ENCODE measurements around the gene CAMSAP2.

DNA sequence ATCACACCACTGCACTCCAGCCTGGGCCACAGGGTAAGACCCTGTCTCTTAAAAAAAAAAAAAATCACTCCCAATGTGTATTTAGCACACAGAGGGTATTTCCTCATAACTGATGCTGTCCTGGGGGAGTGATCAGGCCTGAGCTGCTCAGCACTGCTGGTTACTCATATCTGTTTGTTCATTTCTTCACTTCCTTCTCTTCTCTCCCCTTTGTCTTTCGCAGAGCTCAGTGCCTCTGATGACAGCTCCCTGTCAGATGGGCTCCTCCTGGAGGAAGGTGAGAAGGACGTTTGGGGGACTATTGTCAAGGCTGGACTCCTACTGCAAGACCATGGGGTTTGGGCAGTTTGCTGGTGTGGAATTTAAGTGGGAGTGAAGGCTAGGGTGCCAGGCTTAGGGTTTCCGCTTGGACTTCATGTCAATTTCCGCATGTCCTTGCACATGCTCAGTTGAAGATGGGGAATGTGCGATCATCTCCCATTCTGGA lies 169.0 kb downstream of the CAMSAP2 start:
- TF ChIP-seq, protein P1, sequence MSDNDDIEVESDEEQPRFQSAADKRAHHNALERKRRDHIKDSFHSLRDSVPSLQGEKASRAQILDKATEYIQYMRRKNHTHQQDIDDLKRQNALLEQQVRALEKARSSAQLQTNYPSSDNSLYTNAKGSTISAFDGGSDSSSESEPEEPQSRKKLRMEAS (CRISPR knock-in tag; IDR thresholded peaks at IDR 0.05), result no peak
- TF ChIP-seq, protein P2, sequence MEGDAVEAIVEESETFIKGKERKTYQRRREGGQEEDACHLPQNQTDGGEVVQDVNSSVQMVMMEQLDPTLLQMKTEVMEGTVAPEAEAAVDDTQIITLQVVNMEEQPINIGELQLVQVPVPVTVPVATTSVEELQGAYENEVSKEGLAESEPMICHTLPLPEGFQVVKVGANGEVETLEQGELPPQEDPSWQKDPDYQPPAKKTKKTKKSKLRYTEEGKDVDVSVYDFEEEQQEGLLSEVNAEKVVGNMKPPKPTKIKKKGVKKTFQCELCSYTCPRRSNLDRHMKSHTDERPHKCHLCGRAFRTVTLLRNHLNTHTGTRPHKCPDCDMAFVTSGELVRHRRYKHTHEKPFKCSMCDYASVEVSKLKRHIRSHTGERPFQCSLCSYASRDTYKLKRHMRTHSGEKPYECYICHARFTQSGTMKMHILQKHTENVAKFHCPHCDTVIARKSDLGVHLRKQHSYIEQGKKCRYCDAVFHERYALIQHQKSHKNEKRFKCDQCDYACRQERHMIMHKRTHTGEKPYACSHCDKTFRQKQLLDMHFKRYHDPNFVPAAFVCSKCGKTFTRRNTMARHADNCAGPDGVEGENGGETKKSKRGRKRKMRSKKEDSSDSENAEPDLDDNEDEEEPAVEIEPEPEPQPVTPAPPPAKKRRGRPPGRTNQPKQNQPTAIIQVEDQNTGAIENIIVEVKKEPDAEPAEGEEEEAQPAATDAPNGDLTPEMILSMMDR (IDR thresholded peaks at IDR 0.05), result no peak
- no peak for TF ChIP-seq ZNF219 (CRISPR knock-in tag; IDR thresholded peaks at IDR 0.05; ENCODE audit: borderline replicate concordance)
- TF ChIP-seq IRF2 (CRISPR knock-in tag; IDR thresholded peaks at IDR 0.05; ENCODE audit: borderline replicate concordance, low read depth), result no peak
- TF ChIP-seq ESRRA (CRISPR knock-in tag; IDR thresholded peaks at IDR 0.05; ENCODE audit: borderline replicate concordance), result no peak
- no peak for TF ChIP-seq ELF4 (CRISPR knock-in tag; IDR thresholded peaks at IDR 0.05; ENCODE audit: low read depth)
- no peak for TF ChIP-seq SP1 (CRISPR knock-in tag; conservative IDR thresholded peaks at IDR 0.05)
- no peak for TF ChIP-seq ZNF423 (CRISPR knock-in tag; IDR thresholded peaks at IDR 0.05)
- TF ChIP-seq, protein P3, sequence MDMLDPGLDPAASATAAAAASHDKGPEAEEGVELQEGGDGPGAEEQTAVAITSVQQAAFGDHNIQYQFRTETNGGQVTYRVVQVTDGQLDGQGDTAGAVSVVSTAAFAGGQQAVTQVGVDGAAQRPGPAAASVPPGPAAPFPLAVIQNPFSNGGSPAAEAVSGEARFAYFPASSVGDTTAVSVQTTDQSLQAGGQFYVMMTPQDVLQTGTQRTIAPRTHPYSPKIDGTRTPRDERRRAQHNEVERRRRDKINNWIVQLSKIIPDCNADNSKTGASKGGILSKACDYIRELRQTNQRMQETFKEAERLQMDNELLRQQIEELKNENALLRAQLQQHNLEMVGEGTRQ (CRISPR knock-in tag; IDR thresholded peaks at IDR 0.05), result no peak
- no peak for TF ChIP-seq CREB1 (CRISPR knock-in tag; IDR thresholded peaks at IDR 0.05)
